Tibial artery (tissue), 4 donors: ENCODE results near the gene IL19.

Experiments
- DNase-seq, 2 donors: peaks; one replicate each; pipeline ENCODE4 v3.0.0-alpha.2; 2019
- H3K27ac ChIP-seq, 2 donors: fragments of 200-600 bp; sonication (generic) in 1 of 2; 1 replicate in 1 of 2; 2 replicates in 1 of 2; pipeline ENCODE4 v1.5.1; 2018 to 2019; ENCODE audit warnings: mild to moderate bottlenecking in 1 of 2
- H3K27me3 ChIP-seq, 2 donors: fragments of 200-600 bp; sonication (generic) in 1 of 2; one replicate each; pipeline versions ENCODE4 v1.5.1 to v1.6.0; 2016 to 2019
- H3K36me3 ChIP-seq, 3 donors: fragments of 200-600 bp; sonication (generic) in 2 of 3; one replicate each; pipeline ENCODE4 v1.5.1; 2016 to 2019; ENCODE audit warnings: mild to moderate bottlenecking in 2 of 3
- H3K4me1 ChIP-seq, 4 donors: fragments of 200-600 bp; sonication (generic) in 2 of 4; 1 replicate in 3 of 4; 2 replicates in 1 of 4; pipeline ENCODE4 v1.5.1; 2016 to 2019
- H3K4me3 ChIP-seq, 2 donors: fragments of 200-600 bp; sonication (generic) in 1 of 2; 1 replicate in 1 of 2; 2 replicates in 1 of 2; pipeline ENCODE4 v1.5.1; 2018 to 2019; ENCODE audit warnings: mild to moderate bottlenecking in 2 of 2
- H3K9me3 ChIP-seq, 3 donors: fragments of 200-600 bp; sonication (generic) in 1 of 3; one replicate each; pipeline ENCODE4 v1.5.1; 2016 to 2019
- intact Hi-C: fragments of 100-400 bp; cut with DNase I; formaldehyde crosslinking; loops from one replicate; pipeline ENCODE4 v1.15.0; 2023; ENCODE audit warnings: low total_unique reads
- TF ChIP-seq, protein P1 (sequence below), 2 experiments: fragments of 200-600 bp in 1 of 2; fragments of 450-650 bp in 1 of 2; IDR thresholded peaks; one replicate each; pipeline ENCODE4 v1.5.1; 2017 to 2019; ENCODE audit warnings: antibody characterized with exemption in 2 of 2, mild to moderate bottlenecking in 1 of 2, moderate library complexity in 1 of 2

Gene IL19

GRCh38 chr1:206785182-206785765, 14.7 kb downstream of the IL19 start:
- H3K4me3 ChIP-seq = no peak overlapping the region
- no peaks in the 10 kb centered on the region for H3K36me3 ChIP-seq
- no peaks in the 10 kb centered on the region for H3K9me3 ChIP-seq
- no peak for DNase-seq
- intact Hi-C loops = no loop called here
- H3K27ac ChIP-seq = no peak overlapping the region
- H3K27me3 ChIP-seq = no peaks in the 10 kb centered on the region
- H3K4me1 ChIP-seq = no peaks in the 10 kb centered on the region
- TF ChIP-seq, protein P1, sequence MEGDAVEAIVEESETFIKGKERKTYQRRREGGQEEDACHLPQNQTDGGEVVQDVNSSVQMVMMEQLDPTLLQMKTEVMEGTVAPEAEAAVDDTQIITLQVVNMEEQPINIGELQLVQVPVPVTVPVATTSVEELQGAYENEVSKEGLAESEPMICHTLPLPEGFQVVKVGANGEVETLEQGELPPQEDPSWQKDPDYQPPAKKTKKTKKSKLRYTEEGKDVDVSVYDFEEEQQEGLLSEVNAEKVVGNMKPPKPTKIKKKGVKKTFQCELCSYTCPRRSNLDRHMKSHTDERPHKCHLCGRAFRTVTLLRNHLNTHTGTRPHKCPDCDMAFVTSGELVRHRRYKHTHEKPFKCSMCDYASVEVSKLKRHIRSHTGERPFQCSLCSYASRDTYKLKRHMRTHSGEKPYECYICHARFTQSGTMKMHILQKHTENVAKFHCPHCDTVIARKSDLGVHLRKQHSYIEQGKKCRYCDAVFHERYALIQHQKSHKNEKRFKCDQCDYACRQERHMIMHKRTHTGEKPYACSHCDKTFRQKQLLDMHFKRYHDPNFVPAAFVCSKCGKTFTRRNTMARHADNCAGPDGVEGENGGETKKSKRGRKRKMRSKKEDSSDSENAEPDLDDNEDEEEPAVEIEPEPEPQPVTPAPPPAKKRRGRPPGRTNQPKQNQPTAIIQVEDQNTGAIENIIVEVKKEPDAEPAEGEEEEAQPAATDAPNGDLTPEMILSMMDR (IDR thresholded peaks at IDR 0.05) = no peak

DNA sequence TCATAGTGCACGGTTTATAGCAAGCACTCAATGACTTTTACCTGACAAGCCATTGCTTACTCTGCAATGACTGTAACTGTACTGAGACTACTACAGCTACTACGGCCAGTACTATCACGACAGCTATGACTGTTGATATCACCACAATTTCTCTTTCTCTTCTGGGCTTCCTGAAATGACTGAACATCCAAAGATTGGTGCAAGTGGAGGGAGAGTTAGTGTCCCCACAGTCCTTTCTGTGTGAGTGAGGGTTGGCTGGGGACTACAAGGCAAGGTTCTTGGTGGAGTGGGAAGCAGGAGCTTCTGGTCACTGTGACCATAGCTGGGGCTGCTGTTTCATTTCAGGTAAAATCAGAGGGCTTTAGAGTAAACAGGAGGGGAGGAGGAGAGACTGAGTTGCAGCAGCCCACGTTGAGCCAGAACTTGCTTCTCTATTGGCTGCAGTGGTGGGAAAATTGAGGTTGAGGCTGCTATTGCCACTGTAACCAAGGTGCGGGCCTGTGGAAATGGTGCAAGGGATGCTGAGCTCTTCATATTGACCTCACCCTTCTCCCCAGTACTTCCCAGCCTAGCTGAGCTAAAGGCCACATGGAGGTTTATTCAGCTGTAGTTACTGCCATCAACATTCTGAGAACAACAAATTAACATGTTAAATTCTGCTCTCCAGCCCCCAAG, 15.8 kb downstream of the IL19 start:
- Histone ChIP-seq H3K9me3 (no peaks in the 10 kb centered on the region), H3K4me3 (no peak overlapping the region), H3K4me1 (no peaks in the 10 kb centered on the region), H3K27me3 (no peaks in the 10 kb centered on the region), H3K36me3 (no peaks in the 10 kb centered on the region), H3K27ac (no peak overlapping the region)
- TF ChIP-seq, protein P1 (IDR thresholded peaks at IDR 0.05) = no peak
- DNase-seq = no peak
- intact Hi-C loops = no loop called here

GRCh38 chr1:206787891-206788290, 17.3 kb downstream of the IL19 start:
- Histone ChIP-seq H3K4me3 (no peak overlapping the region), H3K27me3 (no peaks in the 10 kb centered on the region), H3K9me3 (no peaks in the 10 kb centered on the region), H3K36me3 (no peaks in the 10 kb centered on the region), H3K27ac (no peak overlapping the region), H3K4me1 (no peaks in the 10 kb centered on the region)
- DNase-seq = no peak
- intact Hi-C loops = no loop called here
- TF ChIP-seq, protein P1 (IDR thresholded peaks at IDR 0.05) = no peak

DNA sequence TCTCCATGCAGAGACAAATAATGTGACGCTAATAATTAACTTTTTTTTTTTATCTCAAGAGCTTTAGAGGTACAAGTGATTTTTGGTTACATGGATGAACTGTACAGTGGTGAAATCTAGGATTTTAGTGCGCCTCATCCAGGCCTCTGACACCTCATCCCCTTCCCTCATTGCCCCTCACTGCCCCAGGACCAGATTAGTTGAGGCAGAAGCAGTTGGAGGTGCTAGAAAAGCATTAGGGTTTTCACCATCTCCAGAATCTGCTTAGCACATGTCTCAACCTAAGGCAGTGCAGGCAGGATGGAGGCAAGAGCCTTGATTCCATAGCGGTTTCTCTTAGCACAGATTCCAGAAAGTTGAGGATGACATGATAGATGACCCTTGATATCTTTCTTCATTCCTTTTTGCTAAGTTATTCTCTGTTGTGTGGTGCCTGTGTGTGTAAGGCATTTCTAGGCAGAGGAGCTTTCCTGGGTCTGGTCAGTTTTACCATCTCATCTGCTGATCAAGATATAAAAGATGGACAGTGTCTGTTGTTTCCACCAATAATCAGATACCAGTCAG, 18.0 kb downstream of the IL19 start:
- TF ChIP-seq, protein P1 (IDR thresholded peaks at IDR 0.05) = no peak
- no peak for DNase-seq
- no peaks in the 10 kb centered on the region for H3K36me3 ChIP-seq

DNA sequence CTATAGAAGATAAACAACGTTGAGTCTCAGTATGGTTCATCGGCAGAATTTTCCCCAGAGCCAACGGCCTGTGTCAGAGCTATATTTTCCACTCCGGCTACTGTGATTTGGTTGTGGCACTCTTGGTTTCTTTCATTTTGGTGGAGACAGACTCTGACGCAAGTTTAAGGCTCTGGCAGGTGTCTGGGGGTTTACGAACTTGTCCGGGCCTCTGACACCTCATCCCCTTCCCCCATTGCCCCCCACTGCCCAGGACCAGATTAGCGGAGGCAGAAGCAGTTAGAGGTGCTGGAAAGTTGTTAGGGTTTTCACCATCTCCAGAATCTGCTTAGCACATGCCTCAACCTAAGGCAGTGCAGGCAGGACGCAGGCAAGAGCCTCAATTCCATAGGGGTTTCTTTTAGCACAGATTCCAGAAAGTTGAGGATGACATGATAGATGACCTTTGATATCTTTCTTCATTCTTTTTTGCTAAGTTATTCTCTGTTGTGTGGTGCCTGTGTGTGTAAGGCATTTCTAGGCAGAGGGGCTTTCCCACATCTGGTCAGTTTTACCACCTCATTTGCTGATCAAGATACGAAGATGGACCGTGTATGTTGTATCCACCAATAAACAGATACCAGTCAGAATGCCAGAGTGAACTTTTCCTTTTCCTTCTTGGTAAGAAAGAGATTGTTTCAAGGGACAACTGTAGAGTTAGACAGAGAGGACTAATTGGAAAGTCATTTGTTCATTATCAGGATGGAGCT, 20.1 kb downstream of the IL19 start:
- Histone ChIP-seq H3K4me3 (no peak overlapping the region), H3K9me3 (no peaks in the 10 kb centered on the region), H3K27ac (no peak overlapping the region), H3K27me3 (peaks cover 0 to 3% of the 10 kb centered on the region in 2 donors), H3K4me1 (no peaks in the 10 kb centered on the region), H3K36me3 (no peaks in the 10 kb centered on the region)
- TF ChIP-seq, protein P1 (IDR thresholded peaks at IDR 0.05) = no peak
- intact Hi-C loops = no loop called here
- no peak for DNase-seq

More for the DNA sequence above, 18.0 kb downstream of the IL19 start:
- Histone ChIP-seq H3K9me3 (no peaks in the 10 kb centered on the region), H3K27ac (no peak overlapping the region), H3K4me1 (no peaks in the 10 kb centered on the region), H3K4me3 (no peak overlapping the region), H3K27me3 (peaks cover 0 to 3% of the 10 kb centered on the region in 2 donors)
- intact Hi-C loops = no loop called here
